IMR-90 (cell line): ENCODE data around the gene GNGT1. TPM values are rescaled to one million over a fixed set of nuclear protein-coding genes. Genes with fewer than 3 reads are reported as not detected.

Source experiments
- ATAC-seq: fragments of 200-7000 bp; cut with Tn5 transposase; 2 replicates; pipeline ENCODE4 v1.9.1; 2020; ENCODE audit warnings: low read depth, mild to moderate bottlenecking, moderate library complexity
- BruUV-seq: library from RNA; stranded (reverse); fragments of 400-500 nt; replicated peaks from 2 replicates; lab custom pipeline; 2021; lab: Mats Ljungman, UMichigan
- CTCF ChIA-PET: fragments of 300-600 bp; formaldehyde crosslinking; extraction: SDS; loops from one replicate; lab custom pipeline; 2021; ENCODE audit warnings: antibody characterized with exemption; lab: Yijun Ruan, JAX
- POLR2A ChIA-PET: fragments of 300-600 bp; sonication (Branson Sonifier 250); formaldehyde crosslinking; loops from one replicate; lab custom pipeline; 2022; ENCODE audit warnings: antibody characterized with exemption; ENCODE audit not compliant: unreplicated experiment; lab: Charles Lee
- DNase-seq: peaks from one replicate; pipeline ENCODE4 v3.0.0; 2013
- H2AFZ ChIP-seq: replicated peaks from 2 replicates; pipeline ENCODE3; 2013; ENCODE audit warnings: low read length, mild to moderate bottlenecking; ENCODE audit not compliant: poor library complexity
- H2AK5ac ChIP-seq: 2 replicates; pipeline ENCODE4 v1.6.1; 2013; ENCODE audit warnings: low read depth, low read length, inconsistent platforms
- H2AK9ac ChIP-seq: replicated peaks from 2 replicates; pipeline ENCODE3; 2013; ENCODE audit warnings: mild to moderate bottlenecking, low read depth, low read length, moderate library complexity; ENCODE audit not compliant: poor library complexity
- H2BK120ac ChIP-seq: 2 replicates; pipeline ENCODE4 v1.6.1; 2013; ENCODE audit warnings: low read depth, low read length, inconsistent platforms
- H2BK15ac ChIP-seq: 3 replicates; pipeline ENCODE4 v1.6.1; 2013; ENCODE audit warnings: low read depth, low read length, inconsistent platforms
- H2BK20ac ChIP-seq: 2 replicates; pipeline ENCODE4 v1.6.1; 2013; ENCODE audit warnings: low read depth, mild to moderate bottlenecking, inconsistent platforms, low read length, moderate library complexity
- H2BK5ac ChIP-seq: 2 replicates; pipeline ENCODE4 v1.6.1; 2013; ENCODE audit warnings: mild to moderate bottlenecking, low read depth, low read length, inconsistent platforms; ENCODE audit not compliant: poor library complexity, severe bottlenecking
- H3K14ac ChIP-seq: replicated peaks from 2 replicates; pipeline ENCODE4 v1.6.1; 2013; ENCODE audit warnings: low read depth, low read length, inconsistent platforms
- H3K18ac ChIP-seq: 2 replicates; pipeline ENCODE4 v1.6.1; 2013; ENCODE audit warnings: low read depth, low read length, control low read depth
- H3K23ac ChIP-seq: 2 replicates; pipeline ENCODE4 v1.6.1; 2013; ENCODE audit warnings: low read depth, low read length, inconsistent platforms
- H3K27ac ChIP-seq: 2 replicates; pipeline ENCODE4 v1.5.1; 2013; ENCODE audit warnings: mild to moderate bottlenecking, control low read depth, low read length; ENCODE audit not compliant: insufficient read depth
- H3K27me3 ChIP-seq: 2 replicates; pipeline ENCODE4 v1.6.1; 2013; ENCODE audit warnings: low read length; ENCODE audit not compliant: control insufficient read depth, insufficient read depth
- H3K36me3 ChIP-seq: 2 replicates; pipeline ENCODE4 v1.6.1; 2013; ENCODE audit warnings: low read length, mixed read lengths; ENCODE audit not compliant: control insufficient read depth, insufficient read depth
- H3K4ac ChIP-seq: 2 replicates; pipeline ENCODE4 v1.6.1; 2013; ENCODE audit warnings: low read depth, low read length, inconsistent platforms
- H3K4me1 ChIP-seq: 2 replicates; pipeline ENCODE4 v1.6.1; 2013; ENCODE audit warnings: low read length, mixed read lengths; ENCODE audit not compliant: control insufficient read depth, insufficient read depth
- H3K4me2 ChIP-seq: 2 replicates; pipeline ENCODE4 v1.6.1; 2013; ENCODE audit warnings: low read depth, mild to moderate bottlenecking, control low read depth, low read length, moderate library complexity
- H3K4me3 ChIP-seq: 2 replicates; pipeline ENCODE4 v1.5.1; 2013; ENCODE audit warnings: low read depth, mild to moderate bottlenecking, control low read depth, low read length, moderate library complexity; ENCODE audit not compliant: insufficient read depth
- H3K56ac ChIP-seq: 2 replicates; pipeline ENCODE4 v1.6.1; 2013; ENCODE audit warnings: low read length, inconsistent platforms; ENCODE audit not compliant: insufficient read depth; ENCODE audit errors: extremely low read depth
- H3K79me1 ChIP-seq, 2 experiments: 2 replicates each; pipeline ENCODE4 v1.6.1; 2013; ENCODE audit warnings: low read length in 2 of 2, inconsistent platforms in 1 of 2, low read depth in 1 of 2
- H3K9ac ChIP-seq: 2 replicates; pipeline ENCODE4 v1.6.1; 2013; ENCODE audit warnings: low read depth, low read length, control low read depth
- H3K9me1 ChIP-seq: 2 replicates; pipeline ENCODE4 v1.6.1; 2013; ENCODE audit warnings: low read length, inconsistent platforms; ENCODE audit not compliant: insufficient read depth
- H3K9me3 ChIP-seq: 2 replicates; pipeline ENCODE4 v1.6.1; 2013; ENCODE audit warnings: low read length; ENCODE audit not compliant: control insufficient read depth, insufficient read depth
- H4K20me1 ChIP-seq: 2 replicates; pipeline ENCODE4 v1.6.1; 2013; ENCODE audit warnings: low read length, inconsistent platforms; ENCODE audit not compliant: insufficient read depth
- H4K5ac ChIP-seq: 2 replicates; pipeline ENCODE4 v1.6.1; 2013; ENCODE audit warnings: mild to moderate bottlenecking, low read depth, low read length, control low read depth
- H4K8ac ChIP-seq, 2 experiments: 2 replicates each; pipeline ENCODE4 v1.6.1; 2013; ENCODE audit warnings: low read depth in 2 of 2, low read length in 2 of 2, control low read depth in 1 of 2, inconsistent platforms in 1 of 2
- H4K91ac ChIP-seq: 2 replicates; pipeline ENCODE4 v1.6.1; 2013; ENCODE audit warnings: low read depth, low read length, inconsistent platforms; ENCODE audit not compliant: insufficient read depth
- BHLHE40 ChIP-seq: fragments of 150-350 bp; IDR thresholded peaks from 2 replicates; pipeline ENCODE4 v1.6.1; 2016; ENCODE audit warnings: mild to moderate bottlenecking, low read depth, low read length
- CEBPB ChIP-seq: IDR thresholded peaks from 2 replicates; pipeline ENCODE4 v1.6.1; 2012; ENCODE audit warnings: low read depth, low read length, improper control_type of control experiment
- CHD1 ChIP-seq: IDR thresholded peaks from 2 replicates; pipeline ENCODE4 v1.6.1; 2012; ENCODE audit warnings: low read depth, low read length, improper control_type of control experiment
- FOS ChIP-seq: fragments of 150-350 bp; IDR thresholded peaks from 2 replicates; pipeline ENCODE4 v1.6.1; 2016; ENCODE audit warnings: low read depth, low read length
- MAFK ChIP-seq: IDR thresholded peaks from 2 replicates; pipeline ENCODE4 v1.6.1; 2012; ENCODE audit warnings: low read depth, low read length, improper control_type of control experiment
- MXI1 ChIP-seq: IDR thresholded peaks from 2 replicates; pipeline ENCODE4 v1.6.1; 2012; ENCODE audit warnings: low read depth, mild to moderate bottlenecking, low read length, moderate library complexity, borderline replicate concordance
- NFE2L2 ChIP-seq: fragments of 150-350 bp; IDR thresholded peaks from 2 replicates; pipeline ENCODE4 v1.6.1; 2016; ENCODE audit warnings: low read depth, mild to moderate bottlenecking, low read length
- RAD21 ChIP-seq: IDR thresholded peaks from 2 replicates; pipeline ENCODE4 v1.6.1; 2012; ENCODE audit warnings: low read length, improper control_type of control experiment
- RCOR1 ChIP-seq: IDR thresholded peaks from 2 replicates; pipeline ENCODE4 v1.6.1; 2012; ENCODE audit warnings: mild to moderate bottlenecking, low read length, improper control_type of control experiment; ENCODE audit not compliant: insufficient replicate concordance
- SMC3 ChIP-seq: fragments of 150-350 bp; IDR thresholded peaks from 2 replicates; pipeline ENCODE4 v1.6.1; 2016; ENCODE audit warnings: low read depth, mild to moderate bottlenecking, antibody characterized with exemption, low read length, moderate library complexity
- USF2 ChIP-seq: fragments of 150-350 bp; IDR thresholded peaks from 2 replicates; pipeline ENCODE4 v1.6.1; 2017; ENCODE audit warnings: mild to moderate bottlenecking, antibody characterized with exemption, low read length, low read depth
- WGBS, 2 experiments: methylation state at CpG; one replicate each; pipeline versions ENCODE4 v1.1.5 to v1.1.7; 2013; ENCODE audit warnings: missing lambda C conversion rate in 2 of 2; ENCODE audit not compliant: insufficient read length in 1 of 2; ENCODE audit errors: extremely low coverage in 2 of 2; 5-methylcytosine and 5-hydroxymethylcytosine counted together
- dilution Hi-C: fragments of 300-500 bp; cut with HindIII; formaldehyde crosslinking; loops from one replicate; pipeline ENCODE4 v1.14.3; 2018; ENCODE audit warnings: low sequenced_read_pairs; ENCODE audit not compliant: unreplicated experiment
- in situ Hi-C: fragments of 300-500 bp; cut with MboI; formaldehyde crosslinking; loops from 3 replicates; pipeline ENCODE4 v1.14.3; 2019; ENCODE audit warnings: low sequenced_read_pairs, inconsistent platforms, mixed read lengths
- intact Hi-C: fragments of 100-400 bp; cut with micrococcal nuclease; formaldehyde crosslinking; loops from 2 replicates; pipeline ENCODE4 v1.10.0; 2022
- polyA plus RNA-seq, 3 experiments: library from polyadenylated mRNA; depleted of rRNA; stranded (reverse); fragments of >200 nt; gene quantifications; 2 replicates each; pipeline ENCODE4 v1.2.3, GENCODE V29; 2012; ENCODE audit warnings: low replicate concordance in 1 of 3
- total RNA-seq: library from RNA; depleted of rRNA; stranded (reverse); fragments of >200 nt; gene quantifications from 2 replicates; pipeline ENCODE4 v1.2.3, GENCODE V29; 2012
- TF ChIP-seq, protein P1 (sequence below): conservative IDR thresholded peaks from 2 replicates; pipeline ENCODE4 v1.5.1; 2012; ENCODE audit warnings: mild to moderate bottlenecking, low read depth, low read length, improper control_type of control experiment

GNGT1 gene
- total and polyA plus RNA-seq, 2 of the 4 experiments (the other 2 are of a cell fraction): not detected

GRCh38 chr7:93958216-93958615, 51.8 kb downstream of the GNGT1 start:
- Histone ChIP-seq H4K5ac (no peak overlapping the region), H2AFZ (no peak overlapping the region), H3K36me3 (no peaks in the 10 kb centered on the region), H4K20me1 (no peaks in the 10 kb centered on the region), H2AK9ac (no peak overlapping the region), H2AK5ac (no peak overlapping the region), H3K9ac (no peak overlapping the region), H3K9me1 (peaks cover 4% of the 10 kb centered on the region; the same call in 1 of the 2 replicates), H3K27ac (no peak overlapping the region), H2BK15ac (0 out of 3 replicates have a peak overlapping the region, but pooled peaks have one; percentile 15), H3K23ac (no peak overlapping the region), H3K27me3 (no peaks in the 10 kb centered on the region), H4K8ac (no peak overlapping the region), H3K56ac (no peak overlapping the region), H3K9me3 (no peaks in the 10 kb centered on the region), H3K18ac (no peak overlapping the region), H3K14ac (no peak overlapping the region), H2BK5ac (peak overlapping the region; percentile 17), H3K4me1 (peaks cover 4% of the 10 kb centered on the region), H3K79me1 (no peaks in the 10 kb centered on the region), H3K4me2 (peak overlapping the region; percentile 14; the same call in 1 of the 2 replicates), H3K4ac (no peak overlapping the region), H2BK120ac (no peak overlapping the region), H4K91ac (no peak overlapping the region), H3K4me3 (no peak overlapping the region), H2BK20ac (no peak overlapping the region)
- 50% methylated on average over 1 of the region's 3 CpGs; no CpG with 5 or more reads in 1 of the 2 experiments for WGBS, 2 experiments
- ChIA-PET POLR2A (no interaction called here), CTCF (interaction anchor here (1.1 kb wide), 1 partner anchor 12 kb away, joined by 3 read pairs; no protein-coding TSS in a partner anchor)
- dilution Hi-C loops: no loop called here
- ATAC-seq: peak; percentile 53; the same call in 1 of the 2 replicates
- intact Hi-C loops: no loop called here
- no TSS peak for BruUV-seq
- in situ Hi-C loops: no loop called here
- TF ChIP-seq RAD21 (no peak), MXI1 (no peak), NFE2L2 (no peak), CHD1 (no peak), SMC3 (no peak), CEBPB (no peak), BHLHE40 (no peak), MAFK (no peak), USF2 (no peak), FOS (no peak), RCOR1 (no peak)
- TF ChIP-seq, protein P1, sequence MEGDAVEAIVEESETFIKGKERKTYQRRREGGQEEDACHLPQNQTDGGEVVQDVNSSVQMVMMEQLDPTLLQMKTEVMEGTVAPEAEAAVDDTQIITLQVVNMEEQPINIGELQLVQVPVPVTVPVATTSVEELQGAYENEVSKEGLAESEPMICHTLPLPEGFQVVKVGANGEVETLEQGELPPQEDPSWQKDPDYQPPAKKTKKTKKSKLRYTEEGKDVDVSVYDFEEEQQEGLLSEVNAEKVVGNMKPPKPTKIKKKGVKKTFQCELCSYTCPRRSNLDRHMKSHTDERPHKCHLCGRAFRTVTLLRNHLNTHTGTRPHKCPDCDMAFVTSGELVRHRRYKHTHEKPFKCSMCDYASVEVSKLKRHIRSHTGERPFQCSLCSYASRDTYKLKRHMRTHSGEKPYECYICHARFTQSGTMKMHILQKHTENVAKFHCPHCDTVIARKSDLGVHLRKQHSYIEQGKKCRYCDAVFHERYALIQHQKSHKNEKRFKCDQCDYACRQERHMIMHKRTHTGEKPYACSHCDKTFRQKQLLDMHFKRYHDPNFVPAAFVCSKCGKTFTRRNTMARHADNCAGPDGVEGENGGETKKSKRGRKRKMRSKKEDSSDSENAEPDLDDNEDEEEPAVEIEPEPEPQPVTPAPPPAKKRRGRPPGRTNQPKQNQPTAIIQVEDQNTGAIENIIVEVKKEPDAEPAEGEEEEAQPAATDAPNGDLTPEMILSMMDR: no peak
- peak; percentile 74 for DNase-seq
